Ramos (cell line): Measurements from ENCODE around the gene SLC35B2.
"Not testable (repeated sequence)": the region's sequence is repeated elsewhere in the genome, so short reads cannot be mapped to it uniquely, and the experiment has no call there.

Source experiments
- in situ Hi-C: fragments of 300-500 bp; cut with MboI; formaldehyde crosslinking; loops from one replicate; pipeline ENCODE4 v1.14.3; 2022; ENCODE audit warnings: low sequenced_read_pairs; ENCODE audit not compliant: unreplicated experiment

Gene SLC35B2

GRCh38 chr6:44238687-44239350 is 18.5 kb downstream of the SLC35B2 start:
- in situ Hi-C loops: no loop called here

- in situ Hi-C loops: no loop called here
Measured at GRCh38 chr6:44237813-44238433, 19.4 kb downstream of the SLC35B2 start.

DNA sequence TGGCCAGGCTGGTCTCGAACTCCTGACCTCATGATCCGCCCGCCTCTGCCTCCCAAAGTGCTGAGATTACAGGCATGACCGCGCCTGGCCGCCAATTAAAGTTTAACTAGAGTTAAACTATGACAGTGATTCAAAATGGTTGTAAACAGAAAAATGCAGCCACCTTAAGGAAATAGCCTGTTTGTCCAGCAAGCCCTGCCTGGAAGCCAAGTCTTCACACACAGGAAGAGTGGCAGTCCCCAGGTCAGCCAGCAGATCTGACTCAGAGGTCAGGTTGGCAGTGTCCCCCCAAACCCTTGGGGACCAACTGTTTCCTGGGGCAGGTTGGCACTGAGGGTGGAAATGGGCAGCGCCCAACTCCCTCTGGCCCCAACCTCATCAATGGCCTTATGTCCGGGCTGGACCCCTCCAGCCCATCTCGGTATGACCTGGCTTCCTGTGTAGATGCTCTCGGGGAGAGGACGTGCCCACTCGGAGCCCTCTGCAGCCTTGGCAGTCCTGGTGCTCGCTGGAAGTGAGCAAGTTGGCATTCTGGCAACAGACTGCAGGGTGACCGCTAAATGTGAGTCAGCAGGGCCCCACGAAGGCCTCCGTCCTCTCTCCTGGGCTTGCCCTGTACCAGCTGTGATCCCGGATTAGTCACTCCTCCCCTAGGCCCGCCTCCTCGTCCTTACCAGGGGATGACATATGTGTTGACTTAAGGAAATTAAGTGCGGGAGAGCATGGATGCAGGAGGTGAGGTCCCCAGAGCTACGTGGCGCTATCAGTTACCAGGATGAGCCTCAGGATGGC is 20.1 kb downstream of the SLC35B2 start:
- in situ Hi-C loops: no loop called here

GRCh38 chr6:44235891-44236516 is 21.3 kb downstream of the SLC35B2 start:
- in situ Hi-C loops: no loop called here

GRCh38 chr6:44235269-44235668 is 22.1 kb downstream of the SLC35B2 start:
- in situ Hi-C loops: no loop called here

- in situ Hi-C loops: no loop called here
Measured at GRCh38 chr6:44234101-44235025, 23.0 kb downstream of the SLC35B2 start.

DNA sequence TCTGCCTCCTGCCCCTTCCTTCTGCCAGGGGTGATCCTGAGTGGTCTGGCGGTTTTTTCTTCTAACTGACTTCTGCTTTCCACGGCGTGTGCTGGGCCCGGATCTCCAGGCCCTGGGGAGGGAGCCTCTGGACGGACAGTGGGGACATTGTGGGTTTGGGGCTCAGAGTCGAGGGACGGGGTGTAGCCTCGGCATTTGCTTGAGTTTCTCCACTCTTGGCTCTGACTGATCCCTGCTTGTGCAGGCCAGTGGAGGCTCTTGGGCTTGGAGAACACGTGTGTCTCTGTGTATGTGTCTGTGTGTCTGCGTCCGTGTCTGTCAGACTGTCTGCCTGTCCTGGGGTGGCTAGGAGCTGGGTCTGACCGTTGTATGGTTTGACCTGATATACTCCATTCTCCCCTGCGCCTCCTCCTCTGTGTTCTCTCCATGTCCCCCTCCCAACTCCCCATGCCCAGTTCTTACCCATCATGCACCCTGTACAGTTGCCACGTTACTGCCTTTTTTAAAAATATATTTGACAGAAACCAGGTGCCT is 23.7 kb downstream of the SLC35B2 start:
- in situ Hi-C loops: no loop called here

DNA sequence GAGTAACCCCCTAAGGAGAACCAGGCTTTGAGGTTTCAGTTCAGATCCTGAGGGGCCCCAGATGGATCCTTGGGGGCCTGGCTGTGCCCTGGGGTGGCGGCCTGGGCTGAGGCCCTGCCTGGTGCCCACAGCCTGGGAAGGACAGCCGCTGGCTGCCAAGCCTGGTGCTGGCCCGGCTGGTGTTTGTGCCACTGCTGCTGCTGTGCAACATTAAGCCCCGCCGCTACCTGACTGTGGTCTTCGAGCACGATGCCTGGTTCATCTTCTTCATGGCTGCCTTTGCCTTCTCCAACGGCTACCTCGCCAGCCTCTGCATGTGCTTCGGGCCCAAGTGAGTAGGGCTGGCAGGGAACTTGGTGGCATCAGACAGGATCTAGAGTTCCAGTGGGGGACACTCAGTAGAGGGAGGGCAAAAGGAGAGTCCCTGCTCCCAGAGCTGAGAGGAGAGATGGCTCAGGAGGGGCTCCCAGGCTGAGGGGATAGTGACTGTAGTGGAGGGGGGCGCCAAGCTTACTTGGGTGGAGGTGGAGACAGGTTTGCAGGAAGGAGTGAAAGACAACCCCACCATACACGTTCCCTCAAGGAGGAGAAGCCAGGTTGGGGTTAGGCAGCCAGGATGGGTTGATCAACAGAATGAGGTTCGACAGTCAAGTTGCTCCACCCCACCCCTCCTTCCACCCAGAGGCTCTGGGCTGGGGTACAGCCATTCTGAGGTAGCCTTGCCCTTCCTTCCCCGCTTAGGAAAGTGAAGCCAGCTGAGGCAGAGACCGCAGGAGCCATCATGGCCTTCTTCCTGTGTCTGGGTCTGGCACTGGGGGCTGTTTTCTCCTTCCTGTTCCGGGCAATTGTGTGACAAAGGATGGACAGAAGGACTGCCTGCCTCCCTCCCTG is 24.4 kb downstream of the SLC35B2 start:
- in situ Hi-C loops: no loop called here

DNA sequence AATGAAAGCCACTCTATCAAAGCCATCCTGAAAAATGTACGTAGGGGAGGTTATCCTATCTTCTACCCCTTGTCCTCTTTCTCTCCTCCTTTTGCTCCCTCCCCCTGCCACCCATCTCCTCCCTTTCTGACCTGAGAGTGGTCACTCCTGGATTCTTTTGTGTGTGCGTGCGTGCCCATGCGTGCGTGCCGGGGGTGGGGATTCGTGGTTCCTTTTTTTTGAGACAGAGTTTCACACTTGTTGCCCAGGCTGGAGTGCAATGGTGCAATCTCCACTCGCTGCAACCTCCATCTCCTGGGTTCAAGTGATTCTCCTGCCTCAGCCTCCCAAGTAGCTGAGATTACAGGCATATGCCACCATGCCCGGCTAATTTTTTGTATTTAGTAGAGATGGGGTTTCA is 25.9 kb downstream of the SLC35B2 start:
- in situ Hi-C loops: not testable (repeated sequence)

DNA sequence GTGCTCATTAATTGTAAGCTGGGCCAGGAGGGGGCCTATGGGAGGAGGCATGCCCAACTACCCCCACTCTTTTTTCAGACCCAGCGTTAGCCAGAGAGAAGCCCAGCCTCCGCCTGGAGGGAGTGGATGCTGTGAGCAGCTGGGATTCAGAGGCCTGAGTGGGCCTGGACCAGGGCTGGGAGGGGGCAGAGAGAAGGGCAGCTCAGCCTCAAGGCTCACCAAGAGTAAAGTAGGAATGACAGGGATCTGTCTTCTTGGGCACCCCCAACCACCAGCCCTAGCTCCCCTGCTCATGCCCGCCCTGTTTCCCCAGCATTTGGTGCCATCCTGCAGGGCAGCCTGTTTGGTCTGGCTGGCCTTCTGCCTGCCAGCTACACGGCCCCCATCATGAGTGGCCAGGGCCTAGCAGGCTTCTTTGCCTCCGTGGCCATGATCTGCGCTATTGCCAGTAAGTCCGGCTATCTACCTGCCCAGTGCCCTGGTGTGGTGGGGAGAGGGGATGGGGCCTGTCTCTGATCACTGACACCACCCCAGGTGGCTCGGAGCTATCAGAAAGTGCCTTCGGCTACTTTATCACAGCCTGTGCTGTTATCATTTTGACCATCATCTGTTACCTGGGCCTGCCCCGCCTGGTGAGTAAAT is 27.2 kb downstream of the SLC35B2 start:
- in situ Hi-C loops: no loop called here

- in situ Hi-C loops: no loop called here
Measured at GRCh38 chr6:44229376-44230033, 27.8 kb downstream of the SLC35B2 start.

DNA sequence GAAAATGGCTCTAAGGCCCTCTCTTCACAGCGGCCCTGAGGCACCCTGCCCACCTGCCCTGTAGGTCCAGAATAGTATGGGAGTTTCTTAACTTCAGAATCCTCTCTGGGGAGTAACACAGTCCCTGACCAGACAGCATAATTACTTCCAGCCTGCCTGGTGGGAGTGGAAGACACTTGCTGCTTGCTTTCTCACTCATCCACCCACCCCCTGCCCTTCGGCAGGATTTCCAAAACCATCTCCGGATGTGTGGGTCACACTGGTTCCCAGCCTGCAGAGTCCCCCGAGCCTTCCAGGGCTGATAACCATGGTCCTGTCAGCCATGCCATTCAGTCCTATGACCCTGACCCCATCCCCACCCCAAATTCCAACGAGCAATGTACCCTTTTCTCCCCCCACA is 28.5 kb downstream of the SLC35B2 start:
- in situ Hi-C loops: no loop called here

GRCh38 chr6:44228433-44228832 is 28.9 kb downstream of the SLC35B2 start:
- in situ Hi-C loops: no loop called here

GRCh38 chr6:44228031-44228430 is 29.3 kb downstream of the SLC35B2 start:
- in situ Hi-C loops: no loop called here

DNA sequence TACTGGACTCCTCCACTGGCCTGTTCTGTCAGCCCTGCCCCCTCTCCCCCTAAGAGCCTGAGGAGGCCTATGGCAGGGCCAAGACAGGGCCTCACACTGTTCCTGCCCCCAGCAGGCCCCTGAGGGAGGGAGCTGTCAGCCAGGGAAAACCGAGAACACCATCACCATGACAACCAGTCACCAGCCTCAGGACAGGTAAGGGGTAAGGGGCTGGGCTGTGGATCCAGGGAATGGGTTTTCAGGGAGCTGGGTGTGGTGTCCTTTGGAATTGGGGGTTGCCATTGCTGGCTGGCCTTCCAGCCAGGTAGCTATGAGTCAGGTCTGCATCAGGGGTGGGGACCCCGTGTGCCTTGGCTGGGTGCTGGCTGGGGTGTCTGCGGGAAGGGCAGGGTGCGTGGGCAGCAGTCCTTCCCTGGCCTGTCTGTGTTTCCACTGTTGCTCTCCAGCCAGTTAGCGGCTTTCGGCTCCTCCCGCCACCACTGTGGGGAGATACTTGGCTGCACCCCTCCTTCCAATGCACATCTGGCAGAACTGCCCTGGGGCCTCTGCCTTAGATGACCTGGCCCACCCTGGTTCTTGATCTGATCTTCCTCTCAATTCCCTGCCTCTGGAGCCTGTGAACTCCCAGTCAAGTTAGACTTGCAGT is 30.1 kb downstream of the SLC35B2 start:
- in situ Hi-C loops: no loop called here

- in situ Hi-C loops: no loop called here
Measured at GRCh38 chr6:44226368-44227147, 30.8 kb downstream of the SLC35B2 start.
